Kidney epithelial cell (primary cell): ENCODE measurements around the gene FTSJ3. TPM values are rescaled to one million over a fixed set of nuclear protein-coding genes. Genes with fewer than 3 reads are reported as not detected.
"Not testable (repeated sequence)": the region's sequence is repeated elsewhere in the genome, so short reads cannot be mapped to it uniquely, and the experiment has no call there.

ENCODE experiments used
- DNase-seq: peaks from one replicate; pipeline ENCODE4 v3.0.0-alpha.2; 2010; ENCODE audit warnings: low read depth
- H3K27me3 ChIP-seq: 2 replicates; pipeline ENCODE4 v1.6.0; 2011; ENCODE audit warnings: low read length; ENCODE audit not compliant: control insufficient read depth, insufficient read depth
- H3K36me3 ChIP-seq: 2 replicates; pipeline ENCODE4 v1.5.1; 2011; ENCODE audit warnings: low read length; ENCODE audit not compliant: control insufficient read depth, insufficient read depth
- H3K4me3 ChIP-seq: 2 replicates; pipeline ENCODE4 v1.5.1; 2011; ENCODE audit warnings: low read depth, mild to moderate bottlenecking, control low read depth, low read length
- CTCF ChIP-seq: IDR thresholded peaks from 2 replicates; pipeline ENCODE4 v1.5.1; 2011; ENCODE audit warnings: mild to moderate bottlenecking, moderate library complexity, low read length, control low read depth, inconsistent platforms; ENCODE audit not compliant: insufficient read depth, poor library complexity, severe bottlenecking
- total RNA-seq: library from RNA; depleted of rRNA; stranded (reverse); fragments of >200 nt; gene quantifications from 2 replicates; pipeline ENCODE4 v1.2.3, GENCODE V29; 2015

FTSJ3 gene
- total RNA-seq, 1 donor from 2014 or later = 52.1 TPM

- peaks cover 2% of the 10 kb centered on the region for H3K27me3 ChIP-seq
- TF ChIP-seq CTCF = peak; percentile 72
- peak overlapping the region; percentile 29 for H3K4me3 ChIP-seq
- no peaks in the 10 kb centered on the region for H3K36me3 ChIP-seq
- DNase-seq = no peak
Measured at GRCh38 chr17:63848834-63849689, 21.6 kb upstream of the FTSJ3 start.

GRCh38 chr17:63847525-63848249 lies 20.2 kb upstream of the FTSJ3 start:
- no peak for TF ChIP-seq CTCF
- DNase-seq = no peak
- Histone ChIP-seq H3K4me3 (no peak overlapping the region), H3K36me3 (no peaks in the 10 kb centered on the region), H3K27me3 (peaks cover 2% of the 10 kb centered on the region)

- H3K4me3 ChIP-seq = no peak overlapping the region
- no peak for DNase-seq
- H3K27me3 ChIP-seq = peaks cover 2% of the 10 kb centered on the region
- no peaks in the 10 kb centered on the region for H3K36me3 ChIP-seq
- no peak for TF ChIP-seq CTCF
Measured at GRCh38 chr17:63845509-63845908, 18.0 kb upstream of the FTSJ3 start.

- DNase-seq = no peak
- H3K4me3 ChIP-seq = no peak overlapping the region
- no peaks in the 10 kb centered on the region for H3K27me3 ChIP-seq
- no peak for TF ChIP-seq CTCF
- H3K36me3 ChIP-seq = no peaks in the 10 kb centered on the region
Measured at GRCh38 chr17:63843910-63844677, 16.6 kb upstream of the FTSJ3 start.

GRCh38 chr17:63843387-63843888 lies 16.0 kb upstream of the FTSJ3 start:
- not testable (repeated sequence) for H3K27me3 ChIP-seq, H3K36me3 ChIP-seq, DNase-seq
- peak overlapping the region; percentile 40 for H3K4me3 ChIP-seq
